Effector CD4-positive, alpha-beta T cell (primary cell): Measurements from ENCODE around the gene AIG1.
A peak's percentile ranks its signal among the peaks of the same experiment; 100 is the strongest.

ENCODE experiments used
- DNase-seq: peaks from one replicate; pipeline ENCODE4 v3.0.0-alpha.2; 2020

The AIG1 gene

GRCh38 chr6:143097224-143097795 lies 36.6 kb downstream of the AIG1 start:
- DNase-seq, result peak; percentile 2

GRCh38 chr6:143098054-143098671 lies 37.5 kb downstream of the AIG1 start:
- no peak for DNase-seq

- no peak for DNase-seq
Measured at GRCh38 chr6:143099647-143100046, 39.0 kb downstream of the AIG1 start.

GRCh38 chr6:143100429-143100828 lies 39.7 kb downstream of the AIG1 start:
- DNase-seq, result no peak

- DNase-seq, result no peak
Measured at GRCh38 chr6:143103916-143104315, 43.2 kb downstream of the AIG1 start.

- no peak for DNase-seq
Measured at GRCh38 chr6:143107440-143107839, 46.8 kb downstream of the AIG1 start.

- no peak for DNase-seq
Measured at GRCh38 chr6:143107911-143108761, 47.4 kb downstream of the AIG1 start.

GRCh38 chr6:143109196-143109595 lies 48.5 kb downstream of the AIG1 start:
- no peak for DNase-seq

GRCh38 chr6:143110572-143110971 lies 49.9 kb downstream of the AIG1 start:
- DNase-seq, result no peak

- DNase-seq, result no peak
Measured at GRCh38 chr6:143110996-143111395, 50.3 kb downstream of the AIG1 start.

GRCh38 chr6:143111443-143111842 lies 50.8 kb downstream of the AIG1 start:
- DNase-seq, result no peak

- no peak for DNase-seq
Measured at GRCh38 chr6:143112084-143112768, 51.5 kb downstream of the AIG1 start.

- DNase-seq, result no peak
Measured at GRCh38 chr6:143112837-143113236, 52.1 kb downstream of the AIG1 start.

GRCh38 chr6:143115728-143116127 lies 55.0 kb downstream of the AIG1 start:
- DNase-seq, result no peak

GRCh38 chr6:143117108-143117507 lies 56.4 kb downstream of the AIG1 start:
- DNase-seq, result no peak

- DNase-seq, result no peak
Measured at GRCh38 chr6:143119260-143119659, 58.6 kb downstream of the AIG1 start.

- DNase-seq, result no peak
Measured at GRCh38 chr6:143123081-143123480, 62.4 kb downstream of the AIG1 start.

- no peak for DNase-seq
Measured at GRCh38 chr6:143123941-143124340, 63.3 kb downstream of the AIG1 start.

- no peak for DNase-seq
Measured at GRCh38 chr6:143125455-143125854, 64.8 kb downstream of the AIG1 start.

GRCh38 chr6:143125864-143126573 lies 65.3 kb downstream of the AIG1 start:
- no peak for DNase-seq

- DNase-seq, result no peak
Measured at GRCh38 chr6:143126574-143126941, 65.9 kb downstream of the AIG1 start.

- DNase-seq, result no peak
Measured at GRCh38 chr6:143127941-143128680, 67.4 kb downstream of the AIG1 start.
